IMR-90 (cell line): ENCODE results near the gene FTO. TPM values are rescaled to one million over a fixed set of nuclear protein-coding genes. Genes with fewer than 3 reads are reported as not detected.

ENCODE experiments used
- ATAC-seq: fragments of 200-7000 bp; cut with Tn5 transposase; 2 replicates; pipeline ENCODE4 v1.9.1; 2020; ENCODE audit warnings: low read depth, mild to moderate bottlenecking, moderate library complexity
- BruUV-seq: library from RNA; stranded (reverse); fragments of 400-500 nt; replicated peaks from 2 replicates; lab custom pipeline; 2021; lab: Mats Ljungman, UMichigan
- CTCF ChIA-PET: fragments of 300-600 bp; formaldehyde crosslinking; extraction: SDS; loops from one replicate; lab custom pipeline; 2021; ENCODE audit warnings: antibody characterized with exemption; lab: Yijun Ruan, JAX
- POLR2A ChIA-PET: fragments of 300-600 bp; sonication (Branson Sonifier 250); formaldehyde crosslinking; loops from one replicate; lab custom pipeline; 2022; ENCODE audit warnings: antibody characterized with exemption; ENCODE audit not compliant: unreplicated experiment; lab: Charles Lee
- DNase-seq: peaks from one replicate; pipeline ENCODE4 v3.0.0; 2013
- H2AFZ ChIP-seq: replicated peaks from 2 replicates; pipeline ENCODE3; 2013; ENCODE audit warnings: low read length, mild to moderate bottlenecking; ENCODE audit not compliant: poor library complexity
- H2AK5ac ChIP-seq: 2 replicates; pipeline ENCODE4 v1.6.1; 2013; ENCODE audit warnings: low read depth, low read length, inconsistent platforms
- H2AK9ac ChIP-seq: replicated peaks from 2 replicates; pipeline ENCODE3; 2013; ENCODE audit warnings: mild to moderate bottlenecking, low read depth, low read length, moderate library complexity; ENCODE audit not compliant: poor library complexity
- H2BK120ac ChIP-seq: 2 replicates; pipeline ENCODE4 v1.6.1; 2013; ENCODE audit warnings: low read depth, low read length, inconsistent platforms
- H2BK15ac ChIP-seq: 3 replicates; pipeline ENCODE4 v1.6.1; 2013; ENCODE audit warnings: low read depth, low read length, inconsistent platforms
- H2BK20ac ChIP-seq: 2 replicates; pipeline ENCODE4 v1.6.1; 2013; ENCODE audit warnings: low read depth, mild to moderate bottlenecking, inconsistent platforms, low read length, moderate library complexity
- H2BK5ac ChIP-seq: 2 replicates; pipeline ENCODE4 v1.6.1; 2013; ENCODE audit warnings: mild to moderate bottlenecking, low read depth, low read length, inconsistent platforms; ENCODE audit not compliant: poor library complexity, severe bottlenecking
- H3K14ac ChIP-seq: replicated peaks from 2 replicates; pipeline ENCODE4 v1.6.1; 2013; ENCODE audit warnings: low read depth, low read length, inconsistent platforms
- H3K18ac ChIP-seq: 2 replicates; pipeline ENCODE4 v1.6.1; 2013; ENCODE audit warnings: low read depth, low read length, control low read depth
- H3K23ac ChIP-seq: 2 replicates; pipeline ENCODE4 v1.6.1; 2013; ENCODE audit warnings: low read depth, low read length, inconsistent platforms
- H3K27ac ChIP-seq: 2 replicates; pipeline ENCODE4 v1.5.1; 2013; ENCODE audit warnings: mild to moderate bottlenecking, control low read depth, low read length; ENCODE audit not compliant: insufficient read depth
- H3K27me3 ChIP-seq: 2 replicates; pipeline ENCODE4 v1.6.1; 2013; ENCODE audit warnings: low read length; ENCODE audit not compliant: control insufficient read depth, insufficient read depth
- H3K36me3 ChIP-seq: 2 replicates; pipeline ENCODE4 v1.6.1; 2013; ENCODE audit warnings: low read length, mixed read lengths; ENCODE audit not compliant: control insufficient read depth, insufficient read depth
- H3K4ac ChIP-seq: 2 replicates; pipeline ENCODE4 v1.6.1; 2013; ENCODE audit warnings: low read depth, low read length, inconsistent platforms
- H3K4me1 ChIP-seq: 2 replicates; pipeline ENCODE4 v1.6.1; 2013; ENCODE audit warnings: low read length, mixed read lengths; ENCODE audit not compliant: control insufficient read depth, insufficient read depth
- H3K4me2 ChIP-seq: 2 replicates; pipeline ENCODE4 v1.6.1; 2013; ENCODE audit warnings: low read depth, mild to moderate bottlenecking, control low read depth, low read length, moderate library complexity
- H3K4me3 ChIP-seq: 2 replicates; pipeline ENCODE4 v1.5.1; 2013; ENCODE audit warnings: low read depth, mild to moderate bottlenecking, control low read depth, low read length, moderate library complexity; ENCODE audit not compliant: insufficient read depth
- H3K56ac ChIP-seq: 2 replicates; pipeline ENCODE4 v1.6.1; 2013; ENCODE audit warnings: low read length, inconsistent platforms; ENCODE audit not compliant: insufficient read depth; ENCODE audit errors: extremely low read depth
- H3K79me1 ChIP-seq, 2 experiments: 2 replicates each; pipeline ENCODE4 v1.6.1; 2013; ENCODE audit warnings: low read length in 2 of 2, inconsistent platforms in 1 of 2, low read depth in 1 of 2
- H3K9ac ChIP-seq: 2 replicates; pipeline ENCODE4 v1.6.1; 2013; ENCODE audit warnings: low read depth, low read length, control low read depth
- H3K9me1 ChIP-seq: 2 replicates; pipeline ENCODE4 v1.6.1; 2013; ENCODE audit warnings: low read length, inconsistent platforms; ENCODE audit not compliant: insufficient read depth
- H3K9me3 ChIP-seq: 2 replicates; pipeline ENCODE4 v1.6.1; 2013; ENCODE audit warnings: low read length; ENCODE audit not compliant: control insufficient read depth, insufficient read depth
- H4K20me1 ChIP-seq: 2 replicates; pipeline ENCODE4 v1.6.1; 2013; ENCODE audit warnings: low read length, inconsistent platforms; ENCODE audit not compliant: insufficient read depth
- H4K5ac ChIP-seq: 2 replicates; pipeline ENCODE4 v1.6.1; 2013; ENCODE audit warnings: mild to moderate bottlenecking, low read depth, low read length, control low read depth
- H4K8ac ChIP-seq, 2 experiments: 2 replicates each; pipeline ENCODE4 v1.6.1; 2013; ENCODE audit warnings: low read depth in 2 of 2, low read length in 2 of 2, control low read depth in 1 of 2, inconsistent platforms in 1 of 2
- H4K91ac ChIP-seq: 2 replicates; pipeline ENCODE4 v1.6.1; 2013; ENCODE audit warnings: low read depth, low read length, inconsistent platforms; ENCODE audit not compliant: insufficient read depth
- BHLHE40 ChIP-seq: fragments of 150-350 bp; IDR thresholded peaks from 2 replicates; pipeline ENCODE4 v1.6.1; 2016; ENCODE audit warnings: mild to moderate bottlenecking, low read depth, low read length
- CEBPB ChIP-seq: IDR thresholded peaks from 2 replicates; pipeline ENCODE4 v1.6.1; 2012; ENCODE audit warnings: low read depth, low read length, improper control_type of control experiment
- CHD1 ChIP-seq: IDR thresholded peaks from 2 replicates; pipeline ENCODE4 v1.6.1; 2012; ENCODE audit warnings: low read depth, low read length, improper control_type of control experiment
- CTCF ChIP-seq: conservative IDR thresholded peaks from 2 replicates; pipeline ENCODE4 v1.5.1; 2012; ENCODE audit warnings: mild to moderate bottlenecking, low read depth, low read length, improper control_type of control experiment
- FOS ChIP-seq: fragments of 150-350 bp; IDR thresholded peaks from 2 replicates; pipeline ENCODE4 v1.6.1; 2016; ENCODE audit warnings: low read depth, low read length
- MAZ ChIP-seq: IDR thresholded peaks from 2 replicates; pipeline ENCODE4 v1.6.1; 2012; ENCODE audit warnings: low read depth, mild to moderate bottlenecking, low read length, improper control_type of control experiment, moderate library complexity, borderline replicate concordance
- MXI1 ChIP-seq: IDR thresholded peaks from 2 replicates; pipeline ENCODE4 v1.6.1; 2012; ENCODE audit warnings: low read depth, mild to moderate bottlenecking, low read length, moderate library complexity, borderline replicate concordance
- NFE2L2 ChIP-seq: fragments of 150-350 bp; IDR thresholded peaks from 2 replicates; pipeline ENCODE4 v1.6.1; 2016; ENCODE audit warnings: low read depth, mild to moderate bottlenecking, low read length
- POLR2A ChIP-seq: IDR thresholded peaks from 2 replicates; pipeline ENCODE4 v1.6.1; 2012; ENCODE audit warnings: mild to moderate bottlenecking, low read depth, low read length
- RAD21 ChIP-seq: IDR thresholded peaks from 2 replicates; pipeline ENCODE4 v1.6.1; 2012; ENCODE audit warnings: low read length, improper control_type of control experiment
- RCOR1 ChIP-seq: IDR thresholded peaks from 2 replicates; pipeline ENCODE4 v1.6.1; 2012; ENCODE audit warnings: mild to moderate bottlenecking, low read length, improper control_type of control experiment; ENCODE audit not compliant: insufficient replicate concordance
- RFX5 ChIP-seq: IDR thresholded peaks from 2 replicates; pipeline ENCODE4 v1.8.0; 2012; ENCODE audit warnings: low read depth, mild to moderate bottlenecking, low read length, moderate library complexity
- SMC3 ChIP-seq: fragments of 150-350 bp; IDR thresholded peaks from 2 replicates; pipeline ENCODE4 v1.6.1; 2016; ENCODE audit warnings: low read depth, mild to moderate bottlenecking, antibody characterized with exemption, low read length, moderate library complexity
- USF2 ChIP-seq: fragments of 150-350 bp; IDR thresholded peaks from 2 replicates; pipeline ENCODE4 v1.6.1; 2017; ENCODE audit warnings: mild to moderate bottlenecking, antibody characterized with exemption, low read length, low read depth
- WGBS, 2 experiments: methylation state at CpG; one replicate each; pipeline versions ENCODE4 v1.1.5 to v1.1.7; 2013; ENCODE audit warnings: missing lambda C conversion rate in 2 of 2; ENCODE audit not compliant: insufficient read length in 1 of 2; ENCODE audit errors: extremely low coverage in 2 of 2; 5-methylcytosine and 5-hydroxymethylcytosine counted together
- dilution Hi-C: fragments of 300-500 bp; cut with HindIII; formaldehyde crosslinking; loops from one replicate; pipeline ENCODE4 v1.14.3; 2018; ENCODE audit warnings: low sequenced_read_pairs; ENCODE audit not compliant: unreplicated experiment
- in situ Hi-C: fragments of 300-500 bp; cut with MboI; formaldehyde crosslinking; loops from 3 replicates; pipeline ENCODE4 v1.14.3; 2019; ENCODE audit warnings: low sequenced_read_pairs, inconsistent platforms, mixed read lengths
- intact Hi-C: fragments of 100-400 bp; cut with micrococcal nuclease; formaldehyde crosslinking; loops from 2 replicates; pipeline ENCODE4 v1.10.0; 2022
- polyA plus RNA-seq, 3 experiments: library from polyadenylated mRNA; depleted of rRNA; stranded (reverse); fragments of >200 nt; gene quantifications; 2 replicates each; pipeline ENCODE4 v1.2.3, GENCODE V29; 2012; ENCODE audit warnings: low replicate concordance in 1 of 3
- total RNA-seq: library from RNA; depleted of rRNA; stranded (reverse); fragments of >200 nt; gene quantifications from 2 replicates; pipeline ENCODE4 v1.2.3, GENCODE V29; 2012
- TF ChIP-seq, protein P1 (sequence below): fragments of 150-350 bp; IDR thresholded peaks from 2 replicates; pipeline ENCODE4 v1.6.1; 2016; ENCODE audit warnings: low read depth, mild to moderate bottlenecking, low read length, moderate library complexity, borderline replicate concordance

FTO gene
- total and polyA plus RNA-seq, 2 of the 4 experiments (the other 2 are of a cell fraction) = 70.3 to 132 TPM

GRCh38 chr16:53732296-53732929 is 28.5 kb downstream of the FTO start:
- H3K14ac ChIP-seq = no peak overlapping the region
- no peak overlapping the region; the same call in 1 of the 2 replicates for H3K23ac ChIP-seq
- in situ Hi-C loops = no loop called here
- dilution Hi-C loops = no loop called here
- DNase-seq = peak; percentile 58
- intact Hi-C loops = no loop called here
- BruUV-seq = no TSS peak
- H3K79me1 ChIP-seq = peaks cover 34 to 57% of the 10 kb centered on the region in 2 experiments
- peak; percentile 54 for ATAC-seq
- no peak overlapping the region for H2BK5ac ChIP-seq
- WGBS, 2 experiments = 71% methylated on average over 2 of the region's 4 CpGs; no CpG with 5 or more reads in 1 of the 2 experiments
- H2AK5ac ChIP-seq = no peak overlapping the region; the same call in 1 of the 2 replicates
- H4K5ac ChIP-seq = no peak overlapping the region
- H2AFZ ChIP-seq = no peak overlapping the region
- H3K9ac ChIP-seq = no peak overlapping the region
- H4K20me1 ChIP-seq = peaks cover 32% of the 10 kb centered on the region; the same call in 1 of the 2 replicates
- H3K4me1 ChIP-seq = peaks cover 7% of the 10 kb centered on the region
- no peaks in the 10 kb centered on the region for H3K27me3 ChIP-seq
- H3K9me1 ChIP-seq = peaks cover 4% of the 10 kb centered on the region
- H2BK120ac ChIP-seq = no peak overlapping the region
- no peak overlapping the region for H4K91ac ChIP-seq
- H3K18ac ChIP-seq = peak overlapping the region; percentile 29; the same call in 1 of the 2 replicates
- H2BK15ac ChIP-seq = no peak overlapping the region
- H3K4ac ChIP-seq = no peak overlapping the region
- ChIA-PET CTCF (no interaction called here), POLR2A (no interaction called here)
- H2AK9ac ChIP-seq = peak overlapping the region; percentile 70
- H3K4me2 ChIP-seq = peak overlapping the region; percentile 12; the same call in 1 of the 2 replicates
- H3K56ac ChIP-seq = no peak overlapping the region
- H3K9me3 ChIP-seq = no peaks in the 10 kb centered on the region
- no peak for TF ChIP-seq CEBPB
- no peak for TF ChIP-seq RAD21
- TF ChIP-seq MXI1 = no peak
- TF ChIP-seq CTCF = no peak
- no peak for TF ChIP-seq FOS
- TF ChIP-seq CHD1 = no peak
- no peak for TF ChIP-seq POLR2A
- no peak for TF ChIP-seq RCOR1
- TF ChIP-seq USF2 = no peak
- TF ChIP-seq NFE2L2 = no peak
- TF ChIP-seq RFX5 = no peak
- no peak for TF ChIP-seq MAZ
- no peak for TF ChIP-seq BHLHE40
- no peak for TF ChIP-seq SMC3
- TF ChIP-seq, protein P1, sequence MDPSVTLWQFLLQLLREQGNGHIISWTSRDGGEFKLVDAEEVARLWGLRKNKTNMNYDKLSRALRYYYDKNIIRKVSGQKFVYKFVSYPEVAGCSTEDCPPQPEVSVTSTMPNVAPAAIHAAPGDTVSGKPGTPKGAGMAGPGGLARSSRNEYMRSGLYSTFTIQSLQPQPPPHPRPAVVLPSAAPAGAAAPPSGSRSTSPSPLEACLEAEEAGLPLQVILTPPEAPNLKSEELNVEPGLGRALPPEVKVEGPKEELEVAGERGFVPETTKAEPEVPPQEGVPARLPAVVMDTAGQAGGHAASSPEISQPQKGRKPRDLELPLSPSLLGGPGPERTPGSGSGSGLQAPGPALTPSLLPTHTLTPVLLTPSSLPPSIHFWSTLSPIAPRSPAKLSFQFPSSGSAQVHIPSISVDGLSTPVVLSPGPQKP = no peak
- H4K8ac ChIP-seq = no peak overlapping the region
- no peaks in the 10 kb centered on the region for H3K36me3 ChIP-seq
- H3K4me3 ChIP-seq = no peak overlapping the region
- no peak overlapping the region for H2BK20ac ChIP-seq
- no peak overlapping the region for H3K27ac ChIP-seq
